ENCODE data around the gene SEMG2.

Gene SEMG2

DNA sequence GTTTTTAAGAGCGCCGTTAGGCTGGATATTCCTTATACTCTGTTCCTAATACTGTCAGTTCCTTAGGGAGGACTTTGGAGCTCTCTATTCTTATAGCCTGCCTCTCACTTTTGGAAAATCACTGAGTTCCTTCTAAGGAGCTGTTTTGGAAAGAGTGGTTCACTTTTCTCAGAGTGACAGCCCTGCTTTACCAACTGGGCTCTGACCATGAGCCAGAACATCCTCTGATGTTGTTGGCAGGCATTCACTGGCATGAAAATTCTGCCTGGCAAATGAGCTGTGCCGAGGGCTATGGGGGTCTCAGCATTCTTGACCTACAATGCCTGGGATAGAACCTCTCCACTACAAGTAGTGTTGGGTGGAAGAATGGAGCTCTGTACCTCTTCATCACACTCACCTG is 29.2 kb upstream of the SEMG2 start:
- Histone ChIP-seq H3K27ac (ENCODE audit: insufficient read depth, low read depth, low read length, poor library complexity, severe bottlenecking) (no peak overlapping the region), H3K36me3 (ENCODE audit: control insufficient read depth, insufficient read depth, low read length) (no peaks in the 10 kb centered on the region), H3K4me1 (ENCODE audit: control insufficient read depth, insufficient read depth, low read length) (no peaks in the 10 kb centered on the region), H3K9me3 (ENCODE audit: control insufficient read depth, low read length) (no peaks in the 10 kb centered on the region), H3K4me3 (ENCODE audit: insufficient read depth, low read depth, low read length) (no peak overlapping the region), H3K27me3 (ENCODE audit: control insufficient read depth, insufficient read depth, low read length, poor library complexity, severe bottlenecking) (no peaks in the 10 kb centered on the region)
- 93 to 94% methylated on average over 3 of the region's 3 CpGs for WGBS, 2 experiments

DNA sequence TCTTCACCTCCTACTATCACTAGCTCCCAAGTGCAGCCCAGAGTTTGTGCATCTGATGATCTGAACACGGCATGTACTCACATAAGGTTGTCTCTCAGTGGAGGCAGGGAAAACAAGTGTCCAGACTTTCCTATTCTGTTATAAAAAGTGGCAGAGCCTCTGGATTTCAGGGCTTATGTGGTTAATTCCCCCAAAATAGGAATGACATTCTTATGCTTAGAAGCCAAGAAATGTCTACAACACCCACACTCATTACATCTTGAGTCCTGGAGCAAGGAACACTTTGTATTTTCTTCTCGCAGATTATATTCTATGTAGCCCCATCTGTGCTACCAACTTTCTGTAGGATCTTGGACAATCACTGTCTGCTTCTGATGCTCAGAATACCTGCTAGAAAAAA is 27.8 kb upstream of the SEMG2 start:
- no peak overlapping the region for H3K27ac ChIP-seq (ENCODE audit: insufficient read depth, low read depth, low read length, poor library complexity, severe bottlenecking)
- H3K9me3 ChIP-seq (ENCODE audit: control insufficient read depth, low read length): no peaks in the 10 kb centered on the region
- H3K36me3 ChIP-seq (ENCODE audit: control insufficient read depth, insufficient read depth, low read length): no peaks in the 10 kb centered on the region
- no peaks in the 10 kb centered on the region for H3K27me3 ChIP-seq (ENCODE audit: control insufficient read depth, insufficient read depth, low read length, poor library complexity, severe bottlenecking)
- WGBS, 2 experiments: 94 to 100% methylated on average over 2 of the region's 2 CpGs
- H3K4me1 ChIP-seq (ENCODE audit: control insufficient read depth, insufficient read depth, low read length): no peaks in the 10 kb centered on the region
- H3K4me3 ChIP-seq (ENCODE audit: insufficient read depth, low read depth, low read length): no peak overlapping the region

- Histone ChIP-seq H3K4me3 (ENCODE audit: insufficient read depth, low read depth, low read length) (no peak within 1 kb of the TSS), H3K36me3 (ENCODE audit: control insufficient read depth, insufficient read depth, low read length) (no peaks in the 10 kb centered on the region), H3K9me3 (ENCODE audit: control insufficient read depth, low read length) (no peaks in the 10 kb centered on the region), H3K27me3 (ENCODE audit: control insufficient read depth, insufficient read depth, low read length, poor library complexity, severe bottlenecking) (no peaks in the 10 kb centered on the region), H3K27ac (ENCODE audit: insufficient read depth, low read depth, low read length, poor library complexity, severe bottlenecking) (no peak within 1 kb of the TSS), H3K4me1 (ENCODE audit: control insufficient read depth, insufficient read depth, low read length) (no peaks in the 10 kb centered on the region)
- WGBS, 2 experiments: 77 to 86% methylated on average over 1 of the region's 1 CpG
Measured at GRCh38 chr20:45206725-45207124, 14.4 kb upstream of the SEMG2 start, which contains the start of gene SEMG1. TSS of gene SEMG1 (plus strand) at chr20:45207033. CDS start at chr20:45207054, 21 bp downstream.

GRCh38 chr20:45209924-45210323 is 11.2 kb upstream of the SEMG2 start:
- no peaks in the 10 kb centered on the region for H3K27me3 ChIP-seq (ENCODE audit: control insufficient read depth, insufficient read depth, low read length, poor library complexity, severe bottlenecking)
- H3K9me3 ChIP-seq (ENCODE audit: control insufficient read depth, low read length): no peaks in the 10 kb centered on the region
- H3K4me3 ChIP-seq (ENCODE audit: insufficient read depth, low read depth, low read length): no peak overlapping the region
- 88 to 90% methylated on average over 1 of the region's 1 CpG for WGBS, 2 experiments
- H3K4me1 ChIP-seq (ENCODE audit: control insufficient read depth, insufficient read depth, low read length): no peaks in the 10 kb centered on the region
- H3K36me3 ChIP-seq (ENCODE audit: control insufficient read depth, insufficient read depth, low read length): no peaks in the 10 kb centered on the region
- H3K27ac ChIP-seq (ENCODE audit: insufficient read depth, low read depth, low read length, poor library complexity, severe bottlenecking): no peak overlapping the region

DNA sequence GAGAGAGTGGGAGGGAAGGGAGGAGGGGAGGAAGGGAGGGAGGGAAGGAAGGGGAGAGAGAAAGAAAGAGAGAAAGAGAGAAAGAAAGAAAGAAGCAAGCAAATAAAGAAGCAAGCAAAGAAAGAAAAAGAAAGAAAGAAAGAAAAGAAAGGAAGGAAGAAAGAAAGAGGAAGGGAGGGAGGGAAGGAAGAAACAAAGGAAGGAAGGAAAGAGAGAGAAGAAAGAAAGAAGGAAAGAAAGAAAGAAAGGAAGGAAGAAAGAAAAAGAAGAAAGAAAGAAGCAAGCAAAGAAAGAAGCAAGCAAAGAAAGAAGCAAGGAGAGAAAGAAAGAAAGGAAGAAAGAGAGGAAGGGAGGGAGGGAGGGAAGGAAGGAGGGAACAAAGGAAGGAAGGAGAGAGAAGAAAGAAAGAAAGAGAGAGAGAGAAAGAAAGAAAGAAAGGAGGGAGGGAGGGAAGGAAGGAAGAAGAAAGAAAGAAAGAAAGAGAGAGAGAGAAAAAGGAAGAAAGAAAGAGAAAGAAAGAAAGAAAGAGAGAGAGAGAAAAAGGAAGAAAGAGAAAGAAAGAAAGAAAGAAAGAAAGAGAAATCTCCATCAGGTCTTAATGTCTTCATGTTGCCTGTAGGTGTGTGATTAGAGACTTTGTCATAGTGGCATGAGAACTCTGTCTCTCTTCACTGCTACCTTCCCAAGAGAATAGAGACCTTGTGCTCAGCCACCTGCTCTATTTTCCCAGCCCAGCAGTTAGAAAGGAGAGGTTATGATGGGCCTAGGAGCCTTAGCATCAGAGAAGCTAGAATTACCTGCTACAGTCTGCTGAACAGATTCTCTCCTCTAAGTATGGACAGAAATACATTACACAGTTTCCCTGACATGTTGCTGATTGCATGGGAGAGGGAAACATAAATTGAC is 9.4 kb upstream of the SEMG2 start:
- Histone ChIP-seq H3K27ac (ENCODE audit: insufficient read depth, low read depth, low read length, poor library complexity, severe bottlenecking) (no peak overlapping the region), H3K4me3 (ENCODE audit: insufficient read depth, low read depth, low read length) (no peak overlapping the region), H3K36me3 (ENCODE audit: control insufficient read depth, insufficient read depth, low read length) (no peaks in the 10 kb centered on the region), H3K4me1 (ENCODE audit: control insufficient read depth, insufficient read depth, low read length) (no peaks in the 10 kb centered on the region), H3K27me3 (ENCODE audit: control insufficient read depth, insufficient read depth, low read length, poor library complexity, severe bottlenecking) (no peaks in the 10 kb centered on the region), H3K9me3 (ENCODE audit: control insufficient read depth, low read length) (no peaks in the 10 kb centered on the region)

- H3K27me3 ChIP-seq (ENCODE audit: control insufficient read depth, insufficient read depth, low read length, poor library complexity, severe bottlenecking): no peaks in the 10 kb centered on the region
- 80 to 100% methylated on average over 1 to 2 of the region's 3 CpGs for WGBS, 2 experiments
- no peak overlapping the region for H3K4me3 ChIP-seq (ENCODE audit: insufficient read depth, low read depth, low read length)
- H3K4me1 ChIP-seq (ENCODE audit: control insufficient read depth, insufficient read depth, low read length): no peaks in the 10 kb centered on the region
- no peak overlapping the region for H3K27ac ChIP-seq (ENCODE audit: insufficient read depth, low read depth, low read length, poor library complexity, severe bottlenecking)
- H3K9me3 ChIP-seq (ENCODE audit: control insufficient read depth, low read length): no peaks in the 10 kb centered on the region
- no peaks in the 10 kb centered on the region for H3K36me3 ChIP-seq (ENCODE audit: control insufficient read depth, insufficient read depth, low read length)
Measured at GRCh38 chr20:45212836-45213235, 8.3 kb upstream of the SEMG2 start.

DNA sequence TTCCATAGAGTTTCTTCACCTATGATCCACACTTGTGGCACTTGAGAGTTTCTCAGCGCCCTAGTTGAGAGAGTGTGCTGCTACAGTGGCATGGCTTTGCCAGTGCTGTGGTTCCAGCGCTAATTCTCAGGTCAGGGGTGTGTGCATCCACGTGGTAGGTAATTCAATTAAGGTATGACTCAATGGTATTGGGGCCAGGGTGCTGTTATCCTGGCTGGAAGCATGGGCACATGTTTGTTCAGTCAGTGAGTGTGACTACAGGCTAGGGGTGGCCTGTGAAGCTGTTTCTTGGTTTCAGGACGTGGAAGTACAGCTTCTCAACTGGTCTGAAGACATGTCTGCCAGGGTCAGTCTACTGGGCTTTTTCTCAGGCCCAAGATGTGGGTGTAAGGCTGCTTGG is 3.0 kb upstream of the SEMG2 start:
- Histone ChIP-seq H3K36me3 (ENCODE audit: control insufficient read depth, insufficient read depth, low read length) (no peaks in the 10 kb centered on the region), H3K4me1 (ENCODE audit: control insufficient read depth, insufficient read depth, low read length) (no peaks in the 10 kb centered on the region), H3K27me3 (ENCODE audit: control insufficient read depth, insufficient read depth, low read length, poor library complexity, severe bottlenecking) (no peaks in the 10 kb centered on the region), H3K9me3 (ENCODE audit: control insufficient read depth, low read length) (no peaks in the 10 kb centered on the region), H3K4me3 (ENCODE audit: insufficient read depth, low read depth, low read length) (no peak overlapping the region), H3K27ac (ENCODE audit: insufficient read depth, low read depth, low read length, poor library complexity, severe bottlenecking) (no peak overlapping the region)
- WGBS, 2 experiments: 87 to 90% methylated on average over 4 of the region's 4 CpGs

- Histone ChIP-seq H3K9me3 (ENCODE audit: control insufficient read depth, low read length) (no peaks in the 10 kb centered on the region), H3K4me3 (ENCODE audit: insufficient read depth, low read depth, low read length) (no peak overlapping the region), H3K36me3 (ENCODE audit: control insufficient read depth, insufficient read depth, low read length) (no peaks in the 10 kb centered on the region), H3K4me1 (ENCODE audit: control insufficient read depth, insufficient read depth, low read length) (no peaks in the 10 kb centered on the region), H3K27me3 (ENCODE audit: control insufficient read depth, insufficient read depth, low read length, poor library complexity, severe bottlenecking) (no peaks in the 10 kb centered on the region), H3K27ac (ENCODE audit: insufficient read depth, low read depth, low read length, poor library complexity, severe bottlenecking) (no peak overlapping the region)
- WGBS, 2 experiments: 88 to 95% methylated on average over 2 of the region's 2 CpGs
Measured at GRCh38 chr20:45218636-45219035, 2.5 kb upstream of the SEMG2 start.

GRCh38 chr20:45223136-45223535 is 2.0 kb downstream of the SEMG2 start:
- Histone ChIP-seq H3K27me3 (ENCODE audit: control insufficient read depth, insufficient read depth, low read length, poor library complexity, severe bottlenecking) (no peaks in the 10 kb centered on the region), H3K36me3 (ENCODE audit: control insufficient read depth, insufficient read depth, low read length) (no peaks in the 10 kb centered on the region), H3K4me1 (ENCODE audit: control insufficient read depth, insufficient read depth, low read length) (no peaks in the 10 kb centered on the region), H3K27ac (ENCODE audit: insufficient read depth, low read depth, low read length, poor library complexity, severe bottlenecking) (no peak overlapping the region), H3K9me3 (ENCODE audit: control insufficient read depth, low read length) (no peaks in the 10 kb centered on the region), H3K4me3 (ENCODE audit: insufficient read depth, low read depth, low read length) (no peak overlapping the region)

GRCh38 chr20:45226287-45226686 is 5.1 kb downstream of the SEMG2 start:
- Histone ChIP-seq H3K36me3 (ENCODE audit: control insufficient read depth, insufficient read depth, low read length) (no peaks in the 10 kb centered on the region), H3K27me3 (ENCODE audit: control insufficient read depth, insufficient read depth, low read length, poor library complexity, severe bottlenecking) (no peaks in the 10 kb centered on the region), H3K9me3 (ENCODE audit: control insufficient read depth, low read length) (no peaks in the 10 kb centered on the region), H3K4me1 (ENCODE audit: control insufficient read depth, insufficient read depth, low read length) (no peaks in the 10 kb centered on the region), H3K4me3 (ENCODE audit: insufficient read depth, low read depth, low read length) (no peak overlapping the region), H3K27ac (ENCODE audit: insufficient read depth, low read depth, low read length, poor library complexity, severe bottlenecking) (no peak overlapping the region)
- WGBS, 2 experiments: 100% methylated on average over 1 of the region's 1 CpG; no CpG with 5 or more reads in 1 of the 2 experiments
